ENCODE results near the gene KLHDC3. TPM values are rescaled to one million over a fixed set of nuclear protein-coding genes. Genes with fewer than 3 reads are reported as not detected.

The KLHDC3 gene
- total and polyA plus RNA-seq, 9 of the 15 experiments (the other 6 are each of a cell fraction or from before 2014, with no cell fraction given): 4.5 to 171 (median 107) TPM

DNA sequence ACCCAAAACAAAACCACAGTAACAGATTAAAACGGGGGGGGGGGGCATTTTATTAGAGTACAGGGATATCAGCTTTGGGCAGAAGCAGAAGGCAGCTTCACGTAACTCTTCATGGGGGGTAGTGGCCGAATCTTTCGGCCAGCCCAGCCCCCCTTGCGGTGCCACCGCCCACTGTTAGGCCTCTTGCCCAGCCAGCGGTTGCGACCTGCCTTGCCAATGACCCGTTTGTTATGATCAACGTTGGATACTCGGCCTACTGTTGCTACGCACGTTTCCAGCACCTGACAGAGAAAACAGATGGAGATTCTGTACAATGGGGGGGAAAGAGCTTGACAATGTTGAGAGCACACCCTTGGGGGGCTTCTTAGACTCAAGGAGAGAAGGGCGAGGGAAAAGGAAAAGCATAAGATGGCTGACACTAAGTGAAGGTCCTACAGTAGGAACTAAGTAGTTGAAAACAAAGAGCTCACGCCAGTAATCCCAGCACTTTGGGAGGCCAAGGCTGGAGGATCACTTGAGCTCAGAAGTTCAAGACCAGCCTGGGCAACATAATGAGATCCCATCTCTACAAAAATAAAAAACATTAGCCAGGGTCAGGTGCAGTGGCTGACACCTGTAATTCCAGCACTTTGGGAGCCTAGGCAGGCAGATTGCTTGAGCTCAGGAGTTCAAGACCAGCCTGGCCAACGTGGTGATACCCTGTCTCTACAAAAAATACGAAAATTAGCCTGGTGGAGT, 40.3 kb downstream of the KLHDC3 start (continued):
- TF ChIP-seq CBFA2T3 (IDR thresholded peaks at IDR 0.05) (no peak), ZNF41 (CRISPR knock-in tag; conservative IDR thresholded peaks at IDR 0.05) (no peak), POLR2G (IDR thresholded peaks at IDR 0.05; ENCODE audit: low read depth, low read length) (no peak), ZFP36 (IDR thresholded peaks at IDR 0.05; ENCODE audit: low read depth, low read length, partially characterized antibody) (no peak), MAZ (CRISPR knock-in tag; conservative IDR thresholded peaks at IDR 0.05 in 1 of 2, IDR thresholded peaks at IDR 0.05 in 1 of 2) (no peak), ZNF668 (CRISPR knock-in tag; IDR thresholded peaks at IDR 0.05) (no peak), ZC3H8 (IDR thresholded peaks at IDR 0.05) (no peak)
- TF ChIP-seq, protein P1, sequence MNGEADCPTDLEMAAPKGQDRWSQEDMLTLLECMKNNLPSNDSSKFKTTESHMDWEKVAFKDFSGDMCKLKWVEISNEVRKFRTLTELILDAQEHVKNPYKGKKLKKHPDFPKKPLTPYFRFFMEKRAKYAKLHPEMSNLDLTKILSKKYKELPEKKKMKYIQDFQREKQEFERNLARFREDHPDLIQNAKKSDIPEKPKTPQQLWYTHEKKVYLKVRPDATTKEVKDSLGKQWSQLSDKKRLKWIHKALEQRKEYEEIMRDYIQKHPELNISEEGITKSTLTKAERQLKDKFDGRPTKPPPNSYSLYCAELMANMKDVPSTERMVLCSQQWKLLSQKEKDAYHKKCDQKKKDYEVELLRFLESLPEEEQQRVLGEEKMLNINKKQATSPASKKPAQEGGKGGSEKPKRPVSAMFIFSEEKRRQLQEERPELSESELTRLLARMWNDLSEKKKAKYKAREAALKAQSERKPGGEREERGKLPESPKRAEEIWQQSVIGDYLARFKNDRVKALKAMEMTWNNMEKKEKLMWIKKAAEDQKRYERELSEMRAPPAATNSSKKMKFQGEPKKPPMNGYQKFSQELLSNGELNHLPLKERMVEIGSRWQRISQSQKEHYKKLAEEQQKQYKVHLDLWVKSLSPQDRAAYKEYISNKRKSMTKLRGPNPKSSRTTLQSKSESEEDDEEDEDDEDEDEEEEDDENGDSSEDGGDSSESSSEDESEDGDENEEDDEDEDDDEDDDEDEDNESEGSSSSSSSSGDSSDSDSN (IDR thresholded peaks at IDR 0.05; ENCODE audit: borderline replicate concordance in 1 of 2, low read depth in 2 of 2, low read length in 2 of 2): no peak
- TF ChIP-seq, protein P2, sequence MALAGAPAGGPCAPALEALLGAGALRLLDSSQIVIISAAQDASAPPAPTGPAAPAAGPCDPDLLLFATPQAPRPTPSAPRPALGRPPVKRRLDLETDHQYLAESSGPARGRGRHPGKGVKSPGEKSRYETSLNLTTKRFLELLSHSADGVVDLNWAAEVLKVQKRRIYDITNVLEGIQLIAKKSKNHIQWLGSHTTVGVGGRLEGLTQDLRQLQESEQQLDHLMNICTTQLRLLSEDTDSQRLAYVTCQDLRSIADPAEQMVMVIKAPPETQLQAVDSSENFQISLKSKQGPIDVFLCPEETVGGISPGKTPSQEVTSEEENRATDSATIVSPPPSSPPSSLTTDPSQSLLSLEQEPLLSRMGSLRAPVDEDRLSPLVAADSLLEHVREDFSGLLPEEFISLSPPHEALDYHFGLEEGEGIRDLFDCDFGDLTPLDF (CRISPR knock-in tag; IDR thresholded peaks at IDR 0.05): no peak
- TF ChIP-seq, protein P3, sequence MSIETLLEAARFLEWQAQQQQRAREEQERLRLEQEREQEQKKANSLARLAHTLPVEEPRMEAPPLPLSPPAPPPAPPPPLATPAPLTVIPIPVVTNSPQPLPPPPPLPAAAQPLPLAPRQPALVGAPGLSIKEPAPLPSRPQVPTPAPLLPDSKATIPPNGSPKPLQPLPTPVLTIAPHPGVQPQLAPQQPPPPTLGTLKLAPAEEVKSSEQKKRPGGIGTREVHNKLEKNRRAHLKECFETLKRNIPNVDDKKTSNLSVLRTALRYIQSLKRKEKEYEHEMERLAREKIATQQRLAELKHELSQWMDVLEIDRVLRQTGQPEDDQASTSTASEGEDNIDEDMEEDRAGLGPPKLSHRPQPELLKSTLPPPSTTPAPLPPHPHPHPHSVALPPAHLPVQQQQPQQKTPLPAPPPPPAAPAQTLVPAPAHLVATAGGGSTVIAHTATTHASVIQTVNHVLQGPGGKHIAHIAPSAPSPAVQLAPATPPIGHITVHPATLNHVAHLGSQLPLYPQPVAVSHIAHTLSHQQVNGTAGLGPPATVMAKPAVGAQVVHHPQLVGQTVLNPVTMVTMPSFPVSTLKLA (conservative IDR thresholded peaks at IDR 0.05): no peak
- TF ChIP-seq, protein P4, sequence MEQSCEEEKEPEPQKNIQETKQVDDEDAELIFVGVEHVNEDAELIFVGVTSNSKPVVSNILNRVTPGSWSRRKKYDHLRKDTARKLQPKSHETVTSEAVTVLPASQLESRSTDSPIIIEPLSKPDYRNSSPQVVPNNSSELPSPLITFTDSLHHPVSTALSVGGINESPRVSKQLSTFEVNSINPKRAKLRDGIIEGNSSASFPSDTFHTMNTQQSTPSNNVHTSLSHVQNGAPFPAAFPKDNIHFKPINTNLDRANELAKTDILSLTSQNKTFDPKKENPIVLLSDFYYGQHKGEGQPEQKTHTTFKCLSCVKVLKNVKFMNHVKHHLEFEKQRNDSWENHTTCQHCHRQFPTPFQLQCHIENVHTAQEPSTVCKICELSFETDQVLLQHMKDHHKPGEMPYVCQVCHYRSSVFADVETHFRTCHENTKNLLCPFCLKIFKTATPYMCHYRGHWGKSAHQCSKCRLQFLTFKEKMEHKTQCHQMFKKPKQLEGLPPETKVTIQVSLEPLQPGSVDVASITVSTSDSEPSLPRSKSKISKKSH (CRISPR knock-in tag; IDR thresholded peaks at IDR 0.05): no peak
- TF ChIP-seq, protein P5, sequence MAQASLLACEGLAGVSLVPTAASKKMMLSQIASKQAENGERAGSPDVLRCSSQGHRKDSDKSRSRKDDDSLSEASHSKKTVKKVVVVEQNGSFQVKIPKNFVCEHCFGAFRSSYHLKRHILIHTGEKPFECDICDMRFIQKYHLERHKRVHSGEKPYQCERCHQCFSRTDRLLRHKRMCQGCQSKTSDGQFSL (CRISPR knock-in tag; IDR thresholded peaks at IDR 0.05): peak; percentile 92
- TF ChIP-seq, protein P5 (tag; IDR thresholded peaks at IDR 0.05): peak in 1 of 2 experiments; percentile 71; a peak in 2 of 4 replicates
- TF ChIP-seq, protein P6, sequence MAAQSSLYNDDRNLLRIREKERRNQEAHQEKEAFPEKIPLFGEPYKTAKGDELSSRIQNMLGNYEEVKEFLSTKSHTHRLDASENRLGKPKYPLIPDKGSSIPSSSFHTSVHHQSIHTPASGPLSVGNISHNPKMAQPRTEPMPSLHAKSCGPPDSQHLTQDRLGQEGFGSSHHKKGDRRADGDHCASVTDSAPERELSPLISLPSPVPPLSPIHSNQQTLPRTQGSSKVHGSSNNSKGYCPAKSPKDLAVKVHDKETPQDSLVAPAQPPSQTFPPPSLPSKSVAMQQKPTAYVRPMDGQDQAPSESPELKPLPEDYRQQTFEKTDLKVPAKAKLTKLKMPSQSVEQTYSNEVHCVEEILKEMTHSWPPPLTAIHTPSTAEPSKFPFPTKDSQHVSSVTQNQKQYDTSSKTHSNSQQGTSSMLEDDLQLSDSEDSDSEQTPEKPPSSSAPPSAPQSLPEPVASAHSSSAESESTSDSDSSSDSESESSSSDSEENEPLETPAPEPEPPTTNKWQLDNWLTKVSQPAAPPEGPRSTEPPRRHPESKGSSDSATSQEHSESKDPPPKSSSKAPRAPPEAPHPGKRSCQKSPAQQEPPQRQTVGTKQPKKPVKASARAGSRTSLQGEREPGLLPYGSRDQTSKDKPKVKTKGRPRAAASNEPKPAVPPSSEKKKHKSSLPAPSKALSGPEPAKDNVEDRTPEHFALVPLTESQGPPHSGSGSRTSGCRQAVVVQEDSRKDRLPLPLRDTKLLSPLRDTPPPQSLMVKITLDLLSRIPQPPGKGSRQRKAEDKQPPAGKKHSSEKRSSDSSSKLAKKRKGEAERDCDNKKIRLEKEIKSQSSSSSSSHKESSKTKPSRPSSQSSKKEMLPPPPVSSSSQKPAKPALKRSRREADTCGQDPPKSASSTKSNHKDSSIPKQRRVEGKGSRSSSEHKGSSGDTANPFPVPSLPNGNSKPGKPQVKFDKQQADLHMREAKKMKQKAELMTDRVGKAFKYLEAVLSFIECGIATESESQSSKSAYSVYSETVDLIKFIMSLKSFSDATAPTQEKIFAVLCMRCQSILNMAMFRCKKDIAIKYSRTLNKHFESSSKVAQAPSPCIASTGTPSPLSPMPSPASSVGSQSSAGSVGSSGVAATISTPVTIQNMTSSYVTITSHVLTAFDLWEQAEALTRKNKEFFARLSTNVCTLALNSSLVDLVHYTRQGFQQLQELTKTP (IDR thresholded peaks at IDR 0.05; ENCODE audit: low read depth in 1 of 2, partially characterized antibody in 2 of 2): peak in 1 of 2 experiments; percentile 2
